GM19455 (cell line): ENCODE measurements around the gene SSC5D.
"Not testable (repeated sequence)": the region's sequence is repeated elsewhere in the genome, so short reads cannot be mapped to it uniquely, and the experiment has no call there.

Source experiments
- ATAC-seq: cut with Tn5 transposase; IDR thresholded peaks from one replicate; pipeline ENCODE4 v1.9.1; 2021; ENCODE audit not compliant: unreplicated experiment

SSC5D gene

GRCh38 chr19:55487924-55488687 is at the start of gene SSC5D:
Gene SSC5D, plus strand, starts transcription at chr19:55488436. Its CDS starts 154 bp downstream, at chr19:55488590.
- no peak for ATAC-seq

- no peak for ATAC-seq
Measured at GRCh38 chr19:55439052-55439451, 49.2 kb upstream of the SSC5D start.

GRCh38 chr19:55440411-55441105 is 47.7 kb upstream of the SSC5D start:
- no peak for ATAC-seq

GRCh38 chr19:55441319-55441691 is 46.9 kb upstream of the SSC5D start:
- no peak for ATAC-seq

GRCh38 chr19:55441692-55442321 is 46.4 kb upstream of the SSC5D start:
- ATAC-seq: no peak

- no peak for ATAC-seq
Measured at GRCh38 chr19:55442372-55442961, 45.8 kb upstream of the SSC5D start.

GRCh38 chr19:55443045-55443823 is 45.0 kb upstream of the SSC5D start, which contains the start of gene SHISA7:
Gene SHISA7, minus strand, starts transcription at chr19:55443300. Its CDS starts 437 bp downstream, at chr19:55442863.
- no peak for ATAC-seq

- no peak for ATAC-seq
Measured at GRCh38 chr19:55443824-55444480, 44.3 kb upstream of the SSC5D start.

GRCh38 chr19:55444646-55445045 is 43.6 kb upstream of the SSC5D start:
- ATAC-seq: no peak

- ATAC-seq: no peak
Measured at GRCh38 chr19:55446060-55446459, 42.2 kb upstream of the SSC5D start.

- no peak for ATAC-seq
Measured at GRCh38 chr19:55447421-55448174, 40.6 kb upstream of the SSC5D start.

GRCh38 chr19:55448175-55448490 is 40.1 kb upstream of the SSC5D start:
- ATAC-seq: not testable (repeated sequence)

GRCh38 chr19:55449469-55449868 is 38.8 kb upstream of the SSC5D start:
- ATAC-seq: no peak

GRCh38 chr19:55451163-55451964 is 36.9 kb upstream of the SSC5D start:
- ATAC-seq: no peak

GRCh38 chr19:55451965-55452748 is 36.1 kb upstream of the SSC5D start:
- ATAC-seq: no peak

- ATAC-seq: no peak
Measured at GRCh38 chr19:55452749-55453346, 35.4 kb upstream of the SSC5D start.

GRCh38 chr19:55453511-55454260 is 34.5 kb upstream of the SSC5D start:
- no peak for ATAC-seq
